NB4 (cell line): ENCODE measurements around the gene NECAB2.

Source experiments
- MYC ChIP-seq: IDR thresholded peaks from 2 replicates; pipeline ENCODE4 v1.6.1; 2011; ENCODE audit warnings: low read depth, low read length
- POLR2A ChIP-seq: IDR thresholded peaks from 2 replicates; pipeline ENCODE4 v1.6.1; 2011; ENCODE audit warnings: mild to moderate bottlenecking; ENCODE audit not compliant: insufficient read length; ENCODE audit errors: extremely low read depth
- TF ChIP-seq, protein P1 (sequence below): IDR thresholded peaks from one replicate; pipeline ENCODE4 v1.5.1; 2012; ENCODE audit warnings: low read depth, low read length

DNA sequence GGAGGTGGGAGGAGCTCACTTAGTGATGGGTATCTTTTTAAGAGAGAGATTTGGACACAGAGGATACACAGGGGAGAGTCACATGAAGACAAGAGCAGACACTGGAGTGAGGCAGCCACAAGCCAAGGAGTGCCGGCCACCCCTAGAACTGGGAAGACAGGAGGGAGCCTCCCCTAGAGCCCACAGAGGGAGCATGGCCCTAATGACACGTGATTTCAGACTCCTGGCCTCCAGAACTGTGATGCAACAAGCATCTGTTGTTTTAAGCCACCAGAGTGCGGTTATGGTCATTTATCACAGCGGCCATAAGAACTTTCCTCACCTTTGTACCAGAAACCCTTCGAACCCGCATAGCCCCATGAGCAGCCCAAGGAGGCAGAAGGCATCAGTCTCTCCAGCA, 41.2 kb downstream of the NECAB2 start:
- TF ChIP-seq, protein P1, sequence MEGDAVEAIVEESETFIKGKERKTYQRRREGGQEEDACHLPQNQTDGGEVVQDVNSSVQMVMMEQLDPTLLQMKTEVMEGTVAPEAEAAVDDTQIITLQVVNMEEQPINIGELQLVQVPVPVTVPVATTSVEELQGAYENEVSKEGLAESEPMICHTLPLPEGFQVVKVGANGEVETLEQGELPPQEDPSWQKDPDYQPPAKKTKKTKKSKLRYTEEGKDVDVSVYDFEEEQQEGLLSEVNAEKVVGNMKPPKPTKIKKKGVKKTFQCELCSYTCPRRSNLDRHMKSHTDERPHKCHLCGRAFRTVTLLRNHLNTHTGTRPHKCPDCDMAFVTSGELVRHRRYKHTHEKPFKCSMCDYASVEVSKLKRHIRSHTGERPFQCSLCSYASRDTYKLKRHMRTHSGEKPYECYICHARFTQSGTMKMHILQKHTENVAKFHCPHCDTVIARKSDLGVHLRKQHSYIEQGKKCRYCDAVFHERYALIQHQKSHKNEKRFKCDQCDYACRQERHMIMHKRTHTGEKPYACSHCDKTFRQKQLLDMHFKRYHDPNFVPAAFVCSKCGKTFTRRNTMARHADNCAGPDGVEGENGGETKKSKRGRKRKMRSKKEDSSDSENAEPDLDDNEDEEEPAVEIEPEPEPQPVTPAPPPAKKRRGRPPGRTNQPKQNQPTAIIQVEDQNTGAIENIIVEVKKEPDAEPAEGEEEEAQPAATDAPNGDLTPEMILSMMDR: no peak
- no peak for TF ChIP-seq POLR2A
- TF ChIP-seq MYC: no peak
